Mucosa of descending colon (tissue), 3 donors: ENCODE measurements around the gene ACOT7. TPM values are rescaled to one million over a fixed set of nuclear protein-coding genes. Genes with fewer than 3 reads are reported as not detected.

Source experiments
- ATAC-seq: fragments of 200-7000 bp; cut with Tn5 transposase; one replicate; pipeline ENCODE4 v1.9.1; 2020; ENCODE audit warnings: mild to moderate bottlenecking, moderate library complexity
- DNase-seq, 3 donors: peaks; one replicate each; pipeline ENCODE4 v3.0.0-alpha.2; 2020
- H3K36me3 ChIP-seq: fragments of 200-600 bp; one replicate; pipeline ENCODE4 v1.8.0; 2021; ENCODE audit warnings: low read depth, mild to moderate bottlenecking
- H3K4me1 ChIP-seq: fragments of 200-600 bp; one replicate; pipeline ENCODE4 v1.8.0; 2021; ENCODE audit warnings: low read depth, mild to moderate bottlenecking
- H3K4me3 ChIP-seq: fragments of 200-600 bp; one replicate; pipeline ENCODE4 v1.8.0; 2021; ENCODE audit warnings: mild to moderate bottlenecking
- H3K9me3 ChIP-seq: fragments of 200-600 bp; one replicate; pipeline ENCODE4 v1.8.0; 2021; ENCODE audit warnings: mild to moderate bottlenecking
- CTCF ChIP-seq: fragments of 200-600 bp; IDR thresholded peaks from one replicate; pipeline ENCODE4 v1.8.0; 2022; ENCODE audit warnings: antibody characterized with exemption, mild to moderate bottlenecking
- intact Hi-C, 2 donors: fragments of 100-400 bp; cut with DNase I in 1 of 2; cut with micrococcal nuclease in 1 of 2; formaldehyde crosslinking; loops; one replicate each; pipeline versions ENCODE4 v1.11.0 to v1.11.1; 2022; cut with DNase I, micrococcal nuclease
- total RNA-seq, 3 donors: library from RNA; stranded (reverse); fragmentation: NEBNext Ultra II Directional in 2 of 3; extraction: Animal tissue kit (Norgen Biotek cat#: 25700) in 2 of 3; gene quantifications; one replicate each; pipeline versions ENCODE4 v1.2.1 to v1.2.4, GENCODE V29; 2021 to 2023
- donor health status: DM: no; HTN: no; CAD: no; lungs with moderate emphysema.
- donor health status: DM: no; HTN: no; CAD: no.
- donor health status: DM: no; HTN: yes; CAD: no.

The ACOT7 gene
- total RNA-seq, 3 donors from 2014 or later, result 37.9 to 60.1 (median 42.7) TPM

DNA sequence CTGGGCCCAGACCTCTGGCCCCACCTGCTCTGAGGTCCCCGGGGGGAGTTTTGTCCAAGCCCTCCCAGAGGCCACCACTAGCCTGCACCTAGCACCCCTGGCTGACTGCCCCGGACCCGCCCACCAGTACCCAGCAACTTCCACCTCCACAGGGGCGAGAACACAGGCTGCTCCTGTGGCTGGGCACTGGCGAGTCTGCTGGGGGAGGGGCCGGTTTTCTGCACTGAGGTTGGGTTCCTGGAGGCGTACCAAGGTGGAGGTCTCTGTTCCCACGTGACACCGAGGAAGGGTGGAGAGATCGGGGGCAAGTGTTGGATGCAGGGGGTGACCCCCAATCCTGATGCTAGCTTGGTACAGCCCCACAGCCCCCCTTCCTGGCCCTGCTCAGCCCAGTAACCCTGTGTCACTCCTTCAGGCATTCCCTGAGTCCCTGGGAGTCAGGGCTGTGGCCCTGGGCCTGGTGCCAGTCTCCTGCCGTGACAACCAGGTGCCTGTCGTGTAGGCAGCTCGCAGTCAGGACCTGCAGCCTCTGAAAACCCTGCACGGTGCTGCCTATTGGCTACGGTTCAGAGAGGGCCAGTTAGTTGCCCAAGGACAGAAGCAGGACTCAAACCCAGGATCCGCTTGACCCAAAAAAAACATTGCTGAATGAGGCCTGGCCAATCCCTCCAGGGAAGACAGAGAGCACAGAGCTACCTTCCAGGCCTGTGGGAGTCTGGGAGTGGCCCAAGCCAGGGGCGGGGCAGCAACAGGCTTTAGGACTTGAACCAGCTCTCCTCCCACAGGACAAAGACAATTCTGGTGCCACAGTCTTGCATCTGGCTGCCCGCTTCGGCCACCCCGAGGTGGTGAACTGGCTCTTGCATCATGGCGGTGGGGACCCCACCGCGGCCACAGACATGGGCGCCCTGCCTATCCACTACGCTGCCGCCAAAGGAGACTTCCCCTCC lies 34.1 kb upstream of the ACOT7 start:
- H3K4me1 ChIP-seq, result peaks cover 33% of the 10 kb centered on the region
- H3K36me3 ChIP-seq, result no peaks in the 10 kb centered on the region
- DNase-seq (peak; percentile 77 to 82 (median 78)), ATAC-seq (peak; percentile 75)
- intact Hi-C loops, result no loop called here
- no peak overlapping the region for H3K4me3 ChIP-seq
- no peak for TF ChIP-seq CTCF
- no peaks in the 10 kb centered on the region for H3K9me3 ChIP-seq

DNA sequence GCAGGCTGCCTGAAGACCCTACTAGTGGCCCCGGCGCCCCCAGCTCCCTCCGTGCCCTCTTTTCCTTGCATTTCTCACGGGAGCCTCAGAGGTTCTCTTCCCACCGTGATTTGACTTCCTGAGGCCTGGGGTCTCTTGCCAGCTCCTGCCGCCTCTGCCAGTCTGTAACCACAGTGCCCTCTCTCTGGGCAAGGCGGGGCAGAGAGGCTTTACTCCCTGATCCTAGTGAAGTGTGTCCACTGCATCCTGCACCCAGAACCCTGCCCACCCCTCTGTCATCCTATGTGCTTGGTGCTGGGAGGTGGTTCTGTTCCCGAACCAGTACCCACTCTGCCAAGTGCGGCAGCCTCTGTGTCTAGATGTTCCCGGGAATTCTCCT lies 33.4 kb upstream of the ACOT7 start:
- Histone ChIP-seq H3K4me3 (no peak overlapping the region), H3K4me1 (peaks cover 33% of the 10 kb centered on the region), H3K9me3 (no peaks in the 10 kb centered on the region), H3K36me3 (no peaks in the 10 kb centered on the region)
- intact Hi-C loops, result no loop called here
- no peak for ATAC-seq
- DNase-seq, result no peak
- TF ChIP-seq CTCF, result no peak

- DNase-seq (peak in 1 of 3 donors; percentile 48), ATAC-seq (no peak)
- intact Hi-C loops, result no loop called here
Measured at GRCh38 chr1:6426277-6426971, 32.9 kb upstream of the ACOT7 start.

GRCh38 chr1:6425658-6426057 lies 32.1 kb upstream of the ACOT7 start:
- Histone ChIP-seq H3K36me3 (no peaks in the 10 kb centered on the region), H3K4me3 (no peak overlapping the region), H3K9me3 (no peaks in the 10 kb centered on the region), H3K4me1 (peaks cover 38% of the 10 kb centered on the region)
- TF ChIP-seq CTCF, result no peak
- DNase-seq (no peak), ATAC-seq (no peak)
- intact Hi-C loops, result no loop called here

More at GRCh38 chr1:6426277-6426971, 32.9 kb upstream of the ACOT7 start:
- Histone ChIP-seq H3K36me3 (no peaks in the 10 kb centered on the region), H3K4me3 (no peak overlapping the region), H3K4me1 (peaks cover 33% of the 10 kb centered on the region), H3K9me3 (no peaks in the 10 kb centered on the region)
- TF ChIP-seq CTCF, result no peak

DNA sequence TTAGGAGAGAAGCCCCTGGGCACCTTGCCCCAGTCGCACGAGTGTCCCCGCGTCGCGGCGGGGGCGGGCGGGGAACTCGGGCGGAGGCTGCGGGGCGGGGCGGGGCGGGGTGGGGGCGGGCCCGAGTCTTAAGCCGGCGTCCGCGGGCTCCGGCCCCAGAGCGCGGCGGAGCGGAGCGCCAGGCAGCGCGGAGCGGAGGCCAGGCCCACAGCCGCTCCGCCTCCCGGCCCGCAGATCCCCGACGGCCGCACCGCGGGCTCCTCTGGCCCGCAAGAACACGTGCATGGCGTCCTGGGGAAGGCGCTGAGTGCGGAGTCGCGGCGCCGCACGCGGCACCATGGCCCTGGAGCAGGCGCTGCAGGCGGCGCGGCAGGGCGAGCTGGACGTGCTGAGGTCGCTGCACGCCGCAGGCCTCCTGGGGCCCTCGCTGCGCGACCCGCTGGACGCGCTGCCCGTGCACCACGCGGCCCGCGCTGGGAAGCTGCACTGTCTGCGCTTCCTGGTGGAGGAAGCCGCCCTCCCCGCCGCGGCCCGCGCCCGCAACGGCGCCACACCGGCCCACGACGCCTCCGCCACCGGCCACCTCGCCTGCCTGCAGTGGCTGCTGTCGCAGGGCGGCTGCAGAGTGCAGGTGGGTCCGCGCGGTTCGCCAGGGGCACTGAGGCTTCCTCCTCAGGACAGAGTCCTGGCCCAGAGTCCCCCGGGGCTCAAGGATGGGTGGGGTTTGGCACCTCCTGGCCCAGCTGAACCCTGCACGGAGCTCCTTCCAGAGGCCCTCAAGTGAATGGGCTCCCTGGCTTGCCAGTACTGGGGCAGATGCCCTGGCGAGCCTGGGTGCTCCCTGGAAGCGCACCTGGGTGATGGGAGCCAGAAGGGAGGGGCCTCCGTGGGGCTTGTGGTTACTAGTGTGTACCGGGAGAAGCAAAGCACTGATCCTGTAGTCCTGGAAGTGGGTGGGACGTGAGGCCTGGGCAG lies 31.3 kb upstream of the ACOT7 start, which contains the start of gene ESPN:
Gene ESPN (plus strand): TSS at position 158 of the 975 bp plus-strand sequence. CDS start 180 bp downstream, at position 338.
- no peak for TF ChIP-seq CTCF
- H3K4me1 ChIP-seq, result peaks cover 46% of the 10 kb centered on the region
- H3K9me3 ChIP-seq, result no peaks in the 10 kb centered on the region
- intact Hi-C loops, result no loop called here
- ATAC-seq (peak; percentile 41), DNase-seq (peak in 2 of 3 donors; percentile 58 to 59)
- H3K4me3 ChIP-seq, result no peak within 1 kb of the TSS
- H3K36me3 ChIP-seq, result no peaks in the 10 kb centered on the region
